ENCODE measurements around the gene RAD51B. TPM values are rescaled to one million over a fixed set of nuclear protein-coding genes. Genes with fewer than 3 reads are reported as not detected.
A peak's percentile ranks its signal among the peaks of the same experiment; 100 is the strongest.

Gene RAD51B
- total and polyA plus RNA-seq, 3 donors from 2014 or later: 5.5 to 22.5 (median 19.1) TPM

GRCh38 chr14:68736471-68736871, 916.9 kb downstream of the RAD51B start:
- Histone ChIP-seq H3K27me3 (no peaks in the 10 kb centered on the region), H3K9me3 (no peaks in the 10 kb centered on the region), H3K4me1 (peaks cover 23% of the 10 kb centered on the region), H3K27ac (peak overlapping the region; percentile 27 to 82), H3K36me3 (ENCODE audit: low read depth, missing control alignments) (no peaks in the 10 kb centered on the region), H3K4me3 (no peak overlapping the region)
- peak; percentile 30 for DNase-seq
- TF ChIP-seq POLR2A (IDR thresholded peaks at IDR 0.05) (no peak), CTCF (IDR thresholded peaks at IDR 0.05) (no peak)
- WGBS, 2 donors: 44 to 67% methylated on average over 7 of the region's 7 CpGs
- intact Hi-C loops (cut with DNase I; ENCODE audit: low total_unique reads): no loop called here

GRCh38 chr14:68737086-68737485, 917.5 kb downstream of the RAD51B start:
- no peaks in the 10 kb centered on the region for H3K36me3 ChIP-seq (ENCODE audit: low read depth, missing control alignments)

GRCh38 chr14:68738559-68738958, 919.0 kb downstream of the RAD51B start:
- Histone ChIP-seq H3K27me3 (no peaks in the 10 kb centered on the region), H3K4me3 (no peak overlapping the region), H3K9me3 (no peaks in the 10 kb centered on the region), H3K36me3 (ENCODE audit: low read depth, missing control alignments) (no peaks in the 10 kb centered on the region), H3K27ac (no peak overlapping the region), H3K4me1 (peaks cover 23% of the 10 kb centered on the region)
- no peak for TF ChIP-seq CTCF (IDR thresholded peaks at IDR 0.05)
- TF ChIP-seq POLR2A (IDR thresholded peaks at IDR 0.05): no peak
- intact Hi-C loops (cut with DNase I; ENCODE audit: low total_unique reads): no loop called here
- DNase-seq: no peak
- 98 to 100% methylated on average over 4 of the region's 4 CpGs for WGBS, 2 donors

More at GRCh38 chr14:68737086-68737485, 917.5 kb downstream of the RAD51B start:
- 50 to 92% methylated on average over 1 of the region's 1 CpG for WGBS, 2 donors
- Histone ChIP-seq H3K27ac (peak overlapping the region; percentile 27 to 82), H3K27me3 (no peaks in the 10 kb centered on the region), H3K4me3 (no peak overlapping the region), H3K4me1 (peaks cover 23% of the 10 kb centered on the region), H3K9me3 (no peaks in the 10 kb centered on the region)
- intact Hi-C loops (cut with DNase I; ENCODE audit: low total_unique reads): no loop called here
- DNase-seq: no peak
- no peak for TF ChIP-seq CTCF (IDR thresholded peaks at IDR 0.05)
- no peak for TF ChIP-seq POLR2A (IDR thresholded peaks at IDR 0.05)

GRCh38 chr14:68739701-68740100, 920.1 kb downstream of the RAD51B start:
- no peak for DNase-seq

More at GRCh38 chr14:68739701-68740100, 920.1 kb downstream of the RAD51B start:
- Histone ChIP-seq H3K9me3 (no peaks in the 10 kb centered on the region), H3K4me1 (peaks cover 23% of the 10 kb centered on the region), H3K4me3 (no peak overlapping the region), H3K36me3 (ENCODE audit: low read depth, missing control alignments) (no peaks in the 10 kb centered on the region), H3K27me3 (no peaks in the 10 kb centered on the region), H3K27ac (no peak overlapping the region)
- no peak for TF ChIP-seq CTCF (IDR thresholded peaks at IDR 0.05)
- no peak for TF ChIP-seq POLR2A (IDR thresholded peaks at IDR 0.05)
- 89 to 97% methylated on average over 7 of the region's 7 CpGs for WGBS, 2 donors
- intact Hi-C loops (cut with DNase I; ENCODE audit: low total_unique reads): no loop called here
